Upper lobe of right lung (tissue), 1 donor: ENCODE data around the gene CARD19. TPM values are rescaled to one million over a fixed set of nuclear protein-coding genes. Genes with fewer than 3 reads are reported as not detected.

ENCODE experiments used
- ATAC-seq: fragments of 200-7000 bp; cut with Tn5 transposase; one replicate; pipeline ENCODE4 v1.9.1; 2020; ENCODE audit warnings: mild to moderate bottlenecking, moderate library complexity
- DNase-seq: peaks from one replicate; pipeline ENCODE4 v3.0.0-alpha.2; 2020
- H3K27ac ChIP-seq: fragments of 200-600 bp; one replicate; pipeline ENCODE4 v1.8.0; 2022
- H3K27me3 ChIP-seq: fragments of 200-600 bp; one replicate; pipeline ENCODE4 v1.8.0; 2022; ENCODE audit warnings: mild to moderate bottlenecking
- H3K36me3 ChIP-seq: fragments of 200-600 bp; one replicate; pipeline ENCODE4 v1.8.0; 2022
- H3K4me1 ChIP-seq: fragments of 200-600 bp; one replicate; pipeline ENCODE4 v1.8.0; 2022
- H3K4me3 ChIP-seq: fragments of 200-600 bp; one replicate; pipeline ENCODE4 v1.8.0; 2022; ENCODE audit warnings: mild to moderate bottlenecking
- H3K9me3 ChIP-seq: fragments of 200-600 bp; one replicate; pipeline ENCODE4 v1.8.0; 2022
- intact Hi-C: fragments of 100-400 bp; cut with DNase I; formaldehyde crosslinking; loops from one replicate; pipeline ENCODE4 v1.11.0; 2022
- total RNA-seq: library from RNA; stranded (reverse); fragmentation: NEBNext Ultra II Directional; extraction: Animal tissue kit (Norgen Biotek cat#: 25700); gene quantifications from one replicate; pipeline ENCODE4 v1.2.1, GENCODE V29; 2021
- TF ChIP-seq, protein P1 (sequence below): fragments of 200-600 bp; IDR thresholded peaks from one replicate; pipeline ENCODE4 v1.8.0; 2022; ENCODE audit warnings: antibody characterized with exemption
- donor health status: DM: no; HTN: yes; CAD: no; lungs with severe emphysema.

The CARD19 gene
- total RNA-seq, 1 donor from 2014 or later: 31.8 TPM

- peak; percentile 63 for DNase-seq
- H3K27ac ChIP-seq: no peak overlapping the region
- no peaks in the 10 kb centered on the region for H3K36me3 ChIP-seq
- H3K4me1 ChIP-seq: peaks cover 25% of the 10 kb centered on the region
- TF ChIP-seq, protein P1, sequence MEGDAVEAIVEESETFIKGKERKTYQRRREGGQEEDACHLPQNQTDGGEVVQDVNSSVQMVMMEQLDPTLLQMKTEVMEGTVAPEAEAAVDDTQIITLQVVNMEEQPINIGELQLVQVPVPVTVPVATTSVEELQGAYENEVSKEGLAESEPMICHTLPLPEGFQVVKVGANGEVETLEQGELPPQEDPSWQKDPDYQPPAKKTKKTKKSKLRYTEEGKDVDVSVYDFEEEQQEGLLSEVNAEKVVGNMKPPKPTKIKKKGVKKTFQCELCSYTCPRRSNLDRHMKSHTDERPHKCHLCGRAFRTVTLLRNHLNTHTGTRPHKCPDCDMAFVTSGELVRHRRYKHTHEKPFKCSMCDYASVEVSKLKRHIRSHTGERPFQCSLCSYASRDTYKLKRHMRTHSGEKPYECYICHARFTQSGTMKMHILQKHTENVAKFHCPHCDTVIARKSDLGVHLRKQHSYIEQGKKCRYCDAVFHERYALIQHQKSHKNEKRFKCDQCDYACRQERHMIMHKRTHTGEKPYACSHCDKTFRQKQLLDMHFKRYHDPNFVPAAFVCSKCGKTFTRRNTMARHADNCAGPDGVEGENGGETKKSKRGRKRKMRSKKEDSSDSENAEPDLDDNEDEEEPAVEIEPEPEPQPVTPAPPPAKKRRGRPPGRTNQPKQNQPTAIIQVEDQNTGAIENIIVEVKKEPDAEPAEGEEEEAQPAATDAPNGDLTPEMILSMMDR: no peak
- no peak overlapping the region for H3K4me3 ChIP-seq
- intact Hi-C loops: no loop called here
- ATAC-seq: no peak
- H3K9me3 ChIP-seq: no peaks in the 10 kb centered on the region
- H3K27me3 ChIP-seq: no peaks in the 10 kb centered on the region
Measured at GRCh38 chr9:93091453-93092081, 4.5 kb upstream of the CARD19 start.

- Histone ChIP-seq H3K4me1 (peaks cover 32% of the 10 kb centered on the region), H3K27me3 (no peaks in the 10 kb centered on the region), H3K36me3 (no peaks in the 10 kb centered on the region), H3K27ac (peak overlapping the region; percentile 95), H3K4me3 (no peak overlapping the region), H3K9me3 (no peaks in the 10 kb centered on the region)
- intact Hi-C loops: no loop called here
- peak; percentile 61 for DNase-seq
- TF ChIP-seq, protein P1: no peak
- no peak for ATAC-seq
Measured at GRCh38 chr9:93092251-93092991, 3.6 kb upstream of the CARD19 start.

- no peaks in the 10 kb centered on the region for H3K9me3 ChIP-seq
- TF ChIP-seq, protein P1: no peak
- no peaks in the 10 kb centered on the region for H3K36me3 ChIP-seq
- intact Hi-C loops: no loop called here
- ATAC-seq: no peak
- no peaks in the 10 kb centered on the region for H3K27me3 ChIP-seq
- H3K4me1 ChIP-seq: peaks cover 41% of the 10 kb centered on the region
- peak overlapping the region; percentile 95 for H3K27ac ChIP-seq
- H3K4me3 ChIP-seq: no peak overlapping the region
- DNase-seq: peak; percentile 59
Measured at GRCh38 chr9:93093127-93093876, 2.7 kb upstream of the CARD19 start.

DNA sequence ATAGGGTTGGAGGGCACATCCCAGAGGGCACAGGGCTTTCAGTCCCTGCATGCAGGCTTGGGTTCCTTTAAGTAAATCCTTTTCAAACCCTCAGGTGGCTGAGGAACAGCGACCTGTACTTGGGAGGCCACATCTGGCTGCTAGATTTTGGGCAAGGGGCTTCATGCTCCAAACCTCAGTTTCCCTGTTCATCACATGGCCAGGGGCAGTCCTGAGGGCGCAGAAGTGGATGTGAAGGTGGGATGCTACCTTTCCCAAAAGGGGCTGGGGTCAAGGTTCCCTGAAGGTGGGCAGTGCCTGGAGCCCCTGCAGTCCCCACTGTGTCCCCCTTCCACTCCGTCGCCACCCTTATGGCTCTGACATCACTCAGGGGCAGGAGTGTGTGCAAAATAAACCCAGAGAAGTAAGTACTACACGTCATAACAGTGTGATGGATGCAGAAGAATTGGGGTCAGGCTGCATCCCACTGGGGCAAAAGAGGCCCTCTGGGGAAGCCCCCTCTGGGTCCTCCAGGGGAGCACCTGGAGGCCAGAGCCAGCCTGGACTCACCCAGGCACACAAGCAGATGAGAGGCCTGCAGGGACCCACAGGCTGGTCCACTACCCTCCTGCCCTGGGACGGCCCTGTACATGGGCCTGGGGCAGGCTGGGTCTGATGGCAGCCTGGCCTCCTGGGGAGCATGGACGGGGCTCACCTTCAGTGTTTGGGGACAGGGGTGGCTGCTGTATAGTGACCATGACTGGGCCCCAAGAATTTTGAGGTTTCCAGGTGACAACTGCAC, 1.9 kb upstream of the CARD19 start:
- H3K27ac ChIP-seq: peak overlapping the region; percentile 95
- no peaks in the 10 kb centered on the region for H3K27me3 ChIP-seq
- H3K36me3 ChIP-seq: no peaks in the 10 kb centered on the region
- no peak overlapping the region for H3K4me3 ChIP-seq
- ATAC-seq (no peak), DNase-seq (peak; percentile 55)
- intact Hi-C loops: no loop called here
- TF ChIP-seq, protein P1: no peak
- H3K9me3 ChIP-seq: no peaks in the 10 kb centered on the region
- H3K4me1 ChIP-seq: peaks cover 49% of the 10 kb centered on the region

GRCh38 chr9:93094658-93095204, 1.3 kb upstream of the CARD19 start:
- H3K36me3 ChIP-seq: no peaks in the 10 kb centered on the region
- peak; percentile 1 for ATAC-seq
- DNase-seq: peak; percentile 77

More at GRCh38 chr9:93094658-93095204, 1.3 kb upstream of the CARD19 start:
- H3K27ac ChIP-seq: peak overlapping the region; percentile 95
- intact Hi-C loops: no loop called here
- H3K27me3 ChIP-seq: no peaks in the 10 kb centered on the region
- H3K9me3 ChIP-seq: no peaks in the 10 kb centered on the region
- H3K4me1 ChIP-seq: peaks cover 55% of the 10 kb centered on the region
- TF ChIP-seq, protein P1: no peak
- H3K4me3 ChIP-seq: peak overlapping the region; percentile 59
